Measurements from ENCODE around the gene LYRM1. TPM values are rescaled to one million over a fixed set of nuclear protein-coding genes. Genes with fewer than 3 reads are reported as not detected.

Gene LYRM1
- total and polyA plus RNA-seq, 10 of the 15 experiments (the other 5 are each of a cell fraction or from before 2014, with no cell fraction given): 18.4 to 54.4 (median 38.0) TPM

- no peak for DNase-seq (ENCODE audit: low read depth, low spot score)
- peaks cover 22% of the 10 kb centered on the region for H3K4me1 ChIP-seq (ENCODE audit: control insufficient read depth, insufficient read depth, low read length)
- in situ Hi-C loops (cut with MboI): no loop called here
- no peak for ATAC-seq
- no TSS peak for BruUV-seq (replicated peaks)
- H3K9ac ChIP-seq (ENCODE audit: control insufficient read depth, insufficient read depth, low read length): no peak overlapping the region
- H3K36me3 ChIP-seq (ENCODE audit: control insufficient read depth in 2 of 2, insufficient read depth in 2 of 2, low read length in 1 of 2): no peaks in the 10 kb centered on the region; a peak in 1 of 4 replicates
- intact Hi-C loops (cut with micrococcal nuclease; ENCODE audit: unreplicated experiment): no loop called here
- no peak overlapping the region for H2AFZ ChIP-seq (ENCODE audit: control insufficient read depth, low read depth, low read length)
- H3K27ac ChIP-seq (ENCODE audit: control insufficient read depth, insufficient read depth): no peak overlapping the region
- FAIRE-seq: no peak
- no peaks in the 10 kb centered on the region for H3K27me3 ChIP-seq (replicated peaks in 1 of 2; ENCODE audit: control insufficient read depth in 2 of 2, insufficient read depth in 2 of 2, low read length in 1 of 2)
- ChIA-PET SMC1A (ENCODE audit: uncharacterized antibody, unreplicated experiment) (interaction anchor here (0.9 kb wide), 1 partner anchor 43 kb away, joined by 3 read pairs; no protein-coding TSS in a partner anchor), CTCF (interaction anchor here (3.7 kb wide), 1 partner anchor 32 kb away, joined by 18 read pairs; no protein-coding TSS in a partner anchor), RAD21 (ENCODE audit: unreplicated experiment) (interaction anchor here (1.3 kb wide), 1 partner anchor 32 kb away, joined by 3 read pairs; no protein-coding TSS in a partner anchor), POLR2A (no interaction called here)
- H3K9me3 ChIP-seq (replicated peaks; ENCODE audit: control insufficient read depth, insufficient read depth, low read length): no peaks in the 10 kb centered on the region
- WGBS (ENCODE audit: insufficient coverage, insufficient replicate concordance, low lambda C conversion rate, missing lambda C conversion rate): 100% methylated on average over 4 of the region's 4 CpGs
- no peak overlapping the region for H3K4me2 ChIP-seq (ENCODE audit: control insufficient read depth, insufficient read depth)
- H4K20me1 ChIP-seq (ENCODE audit: control insufficient read depth, insufficient read depth): no peaks in the 10 kb centered on the region
- H3K4me3 ChIP-seq: no peak overlapping the region
- H3K79me2 ChIP-seq (ENCODE audit: control insufficient read depth, insufficient read depth, low read length): peaks cover 10% of the 10 kb centered on the region
- TF ChIP-seq NKRF (conservative IDR thresholded peaks at IDR 0.05) (no peak), IRF4 (IDR thresholded peaks at IDR 0.05; ENCODE audit: low read depth, low read length) (no peak), BCLAF1 (IDR thresholded peaks at IDR 0.05) (no peak), BCL11A (IDR thresholded peaks at IDR 0.05; ENCODE audit: low read depth, low read length) (no peak), SRF (IDR thresholded peaks at IDR 0.05; ENCODE audit: low read depth in 2 of 2, low read length in 2 of 2) (no peak), REST (IDR thresholded peaks at IDR 0.05; ENCODE audit: low read depth, low read length) (no peak), PKNOX1 (IDR thresholded peaks at IDR 0.05) (no peak), NR2F1 (conservative IDR thresholded peaks at IDR 0.05) (no peak), ESRRA (IDR thresholded peaks at IDR 0.05; ENCODE audit: low read length) (no peak), ZBTB33 (IDR thresholded peaks at IDR 0.05) (no peak), CHD4 (IDR thresholded peaks at IDR 0.05) (no peak)
Observed at GRCh38 chr16:20906341-20907255, 6.0 kb downstream of the LYRM1 start.

Data from GM12878 (cell line).